ENCODE data around the gene PEAK1.

PEAK1 gene

DNA sequence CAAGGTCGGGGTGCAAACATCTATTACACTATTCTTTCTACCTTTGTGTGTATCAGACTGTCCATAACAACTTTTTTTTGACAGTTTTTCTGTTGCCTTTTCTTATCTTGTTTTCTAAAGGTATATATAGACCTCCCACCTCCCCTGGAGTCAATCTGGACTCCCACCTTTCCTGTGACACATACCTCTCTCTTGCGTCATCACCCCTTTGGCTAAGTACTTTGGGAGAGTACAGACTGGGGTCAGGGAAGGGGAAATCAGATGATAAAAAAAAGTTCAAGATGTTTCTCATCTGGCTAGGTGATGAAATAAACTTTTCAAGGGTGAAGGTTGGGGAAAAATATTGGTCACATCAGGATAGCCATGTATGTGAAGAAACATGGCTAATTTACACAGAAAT is 366.2 kb downstream of the PEAK1 start:
- no peaks in the 10 kb centered on the region for H3K27me3 ChIP-seq (ENCODE audit: control insufficient read depth, insufficient read depth, low read length)
- no peak overlapping the region for H3K4me3 ChIP-seq (ENCODE audit: low read length)
- no peak overlapping the region for H3K27ac ChIP-seq (ENCODE audit: low read depth, low read length)
- H3K9ac ChIP-seq (ENCODE audit: low read length), result no peak overlapping the region
- H3K36me3 ChIP-seq (ENCODE audit: control insufficient read depth, insufficient read depth, low read length), result peaks cover 4% of the 10 kb centered on the region
- peaks cover 3% of the 10 kb centered on the region for H3K4me1 ChIP-seq (ENCODE audit: control insufficient read depth, insufficient read depth, low read length)

DNA sequence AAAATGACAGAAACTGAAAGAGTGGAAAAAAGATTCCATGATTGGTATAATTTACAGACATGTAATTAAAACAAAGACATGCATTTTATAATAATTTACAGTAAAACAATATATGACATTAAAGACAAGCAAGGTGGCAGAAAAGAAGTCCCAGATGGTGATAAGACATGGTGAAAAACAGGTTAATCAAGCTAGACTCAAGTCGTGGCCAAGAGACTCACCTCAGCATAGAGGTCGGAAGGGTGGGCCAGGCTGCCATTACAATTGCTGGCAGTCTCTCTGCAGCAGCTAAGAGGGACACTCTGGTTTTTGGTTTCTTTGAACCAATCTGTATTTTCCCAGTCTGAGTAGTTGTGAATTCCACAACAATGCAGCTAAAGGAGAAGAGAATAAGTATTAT is 367.3 kb downstream of the PEAK1 start:
- Histone ChIP-seq H3K27ac (ENCODE audit: low read depth, low read length) (no peak overlapping the region), H3K4me1 (ENCODE audit: control insufficient read depth, insufficient read depth, low read length) (no peaks in the 10 kb centered on the region), H3K27me3 (ENCODE audit: control insufficient read depth, insufficient read depth, low read length) (no peaks in the 10 kb centered on the region), H3K9ac (ENCODE audit: low read length) (no peak overlapping the region), H3K36me3 (ENCODE audit: control insufficient read depth, insufficient read depth, low read length) (peaks cover 4% of the 10 kb centered on the region), H3K4me3 (ENCODE audit: low read length) (no peak overlapping the region)

All from rectal smooth muscle tissue (tissue), 1 donor.